Thoracic aorta (tissue), 2 donors: ENCODE results near the gene GDNF. TPM values are rescaled to one million over a fixed set of nuclear protein-coding genes. Genes with fewer than 3 reads are reported as not detected.

Experiments used
- ATAC-seq: fragments of 150-250 bp; one replicate; pipeline ENCODE4 v1.8.0; 2017; ENCODE audit warnings: low read depth; ENCODE audit not compliant: insufficient number of reproducible peaks, low FRiP score
- DNase-seq: peaks from one replicate; pipeline ENCODE4 v3.0.0-alpha.2; 2020; ENCODE audit warnings: low spot score
- H3K27ac ChIP-seq, 2 donors: fragments of 200-600 bp; sonication (generic); 1 replicate in 1 of 2; 2 replicates in 1 of 2; pipeline ENCODE4 v1.5.1; 2016; ENCODE audit warnings: mild to moderate bottlenecking in 2 of 2, moderate library complexity in 2 of 2
- H3K27me3 ChIP-seq: fragments of 200-600 bp; sonication (generic); replicated peaks from 2 replicates; pipeline ENCODE4 v1.6.0; 2016; ENCODE audit warnings: mild to moderate bottlenecking; ENCODE audit not compliant: insufficient read depth
- H3K36me3 ChIP-seq: fragments of 200-600 bp; sonication (generic); one replicate; pipeline ENCODE4 v1.5.1; 2016
- H3K4me1 ChIP-seq, 2 donors: fragments of 200-600 bp; sonication (generic); 1 replicate in 1 of 2; 2 replicates in 1 of 2; pipeline versions ENCODE4 v1.5.1 to v1.6.0; 2016; ENCODE audit warnings: low read depth in 2 of 2, mild to moderate bottlenecking in 1 of 2; ENCODE audit not compliant: control insufficient read depth in 1 of 2
- H3K4me3 ChIP-seq: fragments of 200-600 bp; sonication (generic); 2 replicates; pipeline ENCODE4 v1.5.1; 2016; ENCODE audit warnings: mild to moderate bottlenecking
- H3K9me3 ChIP-seq: fragments of 200-600 bp; sonication (generic); 2 replicates; pipeline ENCODE4 v1.5.1; 2016
- CTCF ChIP-seq: fragments of 200-600 bp; sonication (generic); IDR thresholded peaks from one replicate; pipeline ENCODE4 v1.5.1; 2019; ENCODE audit warnings: antibody characterized with exemption
- total RNA-seq, 2 donors: library from RNA; depleted of rRNA; stranded (reverse); fragments of >200 nt; gene quantifications; one replicate each; pipeline versions ENCODE4 v1.1.0 to v1.2.3, GENCODE V29; 2016

The GDNF gene
- total RNA-seq, 2 donors from 2014 or later, result 1.3 TPM; not detected in 1

DNA sequence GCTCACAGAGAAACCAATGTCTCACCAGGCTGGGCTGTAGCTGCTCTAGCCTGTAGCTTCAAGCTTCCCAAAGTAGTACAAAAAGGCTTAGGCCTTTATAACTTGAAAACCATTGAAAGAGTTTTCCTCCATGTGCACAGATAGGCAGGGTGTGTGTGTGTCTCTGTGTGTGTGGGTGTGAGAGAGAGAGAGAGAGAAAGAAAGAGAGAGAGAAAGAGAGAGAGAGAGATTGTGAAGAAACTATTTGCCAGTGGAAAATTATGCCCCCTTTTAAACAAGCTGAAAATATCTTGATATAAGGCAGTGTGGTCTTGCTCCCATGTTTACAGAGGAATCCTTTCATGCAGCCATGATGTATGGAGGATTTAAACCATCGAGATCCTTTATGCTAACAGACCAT is 17.9 kb upstream of the GDNF start:
- H3K27me3 ChIP-seq, result no peaks in the 10 kb centered on the region
- ATAC-seq, result no peak
- no peaks in the 10 kb centered on the region for H3K9me3 ChIP-seq
- no peak for DNase-seq
- H3K4me1 ChIP-seq, result no peaks in the 10 kb centered on the region
- no peaks in the 10 kb centered on the region for H3K36me3 ChIP-seq
- H3K4me3 ChIP-seq, result no peak overlapping the region
- H3K27ac ChIP-seq, result no peak overlapping the region
- no peak for TF ChIP-seq CTCF

GRCh38 chr5:37855438-37855837 is 15.6 kb upstream of the GDNF start:
- H3K27ac ChIP-seq, result no peak overlapping the region
- no peaks in the 10 kb centered on the region for H3K9me3 ChIP-seq
- TF ChIP-seq CTCF, result no peak
- H3K4me3 ChIP-seq, result no peak overlapping the region
- H3K27me3 ChIP-seq, result no peaks in the 10 kb centered on the region
- H3K36me3 ChIP-seq, result no peaks in the 10 kb centered on the region
- no peaks in the 10 kb centered on the region for H3K4me1 ChIP-seq
- DNase-seq (no peak), ATAC-seq (no peak)

DNA sequence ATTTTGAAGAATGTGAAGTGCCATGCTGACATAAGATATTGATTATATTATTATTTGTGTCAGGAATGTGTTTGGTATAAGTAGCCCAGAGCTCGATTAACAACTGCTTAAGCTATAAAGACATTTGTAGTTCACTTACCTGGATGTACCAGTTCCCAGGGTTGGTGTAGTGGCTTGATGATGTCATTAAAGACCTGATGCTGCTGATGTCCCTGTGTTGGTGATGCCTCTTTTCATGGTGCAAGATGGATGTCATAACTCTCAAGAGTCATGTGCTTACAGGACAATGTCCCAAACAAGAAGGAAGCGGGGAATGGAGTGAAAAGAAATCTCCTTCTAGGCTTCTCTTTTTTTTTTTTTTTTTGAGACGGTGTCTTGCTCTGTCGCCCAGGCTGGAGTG is 11.5 kb upstream of the GDNF start:
- Histone ChIP-seq H3K4me1 (no peaks in the 10 kb centered on the region), H3K36me3 (no peaks in the 10 kb centered on the region), H3K27me3 (no peaks in the 10 kb centered on the region), H3K4me3 (no peak overlapping the region), H3K9me3 (no peaks in the 10 kb centered on the region), H3K27ac (no peak overlapping the region)
- DNase-seq, result no peak
- no peak for TF ChIP-seq CTCF
- no peak for ATAC-seq

- TF ChIP-seq CTCF, result no peak
Observed at GRCh38 chr5:37850226-37850865, 10.5 kb upstream of the GDNF start.

DNA sequence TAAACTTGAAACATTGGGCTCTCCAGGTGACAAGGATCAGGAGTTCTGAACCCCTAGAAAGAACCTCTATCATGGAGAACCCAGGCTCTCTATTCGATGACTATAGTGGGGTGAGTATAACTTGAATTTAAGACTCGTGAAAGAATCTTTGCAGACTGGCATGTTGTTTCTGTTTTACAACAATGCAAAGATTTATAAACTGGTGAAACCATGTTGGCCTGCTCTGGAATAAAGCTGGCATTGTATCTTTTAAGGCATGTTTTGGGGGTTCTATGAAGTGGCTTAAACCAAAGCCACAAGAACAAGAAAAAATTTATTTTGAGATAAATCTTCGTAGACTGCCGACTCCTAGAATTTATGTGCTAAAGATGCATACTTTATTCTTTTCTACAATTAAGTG is 9.8 kb upstream of the GDNF start:
- H3K9me3 ChIP-seq, result no peaks in the 10 kb centered on the region
- no peaks in the 10 kb centered on the region for H3K36me3 ChIP-seq
- no peak overlapping the region for H3K27ac ChIP-seq
- TF ChIP-seq CTCF, result no peak
- no peak overlapping the region for H3K4me3 ChIP-seq
- no peaks in the 10 kb centered on the region for H3K27me3 ChIP-seq
- ATAC-seq (no peak), DNase-seq (no peak)
- no peaks in the 10 kb centered on the region for H3K4me1 ChIP-seq

More at GRCh38 chr5:37850226-37850865, 10.5 kb upstream of the GDNF start:
- Histone ChIP-seq H3K4me3 (no peak overlapping the region), H3K4me1 (no peaks in the 10 kb centered on the region), H3K27me3 (no peaks in the 10 kb centered on the region), H3K9me3 (no peaks in the 10 kb centered on the region), H3K36me3 (no peaks in the 10 kb centered on the region), H3K27ac (no peak overlapping the region)
- ATAC-seq (no peak), DNase-seq (no peak)
